GM19043 (cell line): ENCODE measurements around the gene MMP24.
"Not testable (repeated sequence)": the region's sequence is repeated elsewhere in the genome, so short reads cannot be mapped to it uniquely, and the experiment has no call there.

Source experiments
- ATAC-seq: cut with Tn5 transposase; IDR thresholded peaks from one replicate; pipeline ENCODE4 v1.9.1; 2021; ENCODE audit warnings: low read depth; ENCODE audit not compliant: unreplicated experiment

Gene MMP24

GRCh38 chr20:35252598-35252997, 26.1 kb downstream of the MMP24 start:
- not testable (repeated sequence) for ATAC-seq

- no peak for ATAC-seq
These were observed 26.5 kb downstream of the MMP24 start for GRCh38 chr20:35253010-35253409.

- no peak for ATAC-seq
These were observed 28.0 kb downstream of the MMP24 start for GRCh38 chr20:35254448-35254999.

- ATAC-seq, result no peak
These were observed 30.9 kb downstream of the MMP24 start for GRCh38 chr20:35257175-35257909.

- no peak for ATAC-seq
These were observed 33.9 kb downstream of the MMP24 start for GRCh38 chr20:35260426-35260825.

- not testable (repeated sequence) for ATAC-seq
These were observed 35.8 kb downstream of the MMP24 start for GRCh38 chr20:35262321-35262720.

GRCh38 chr20:35262731-35263531, 36.4 kb downstream of the MMP24 start:
- ATAC-seq, result not testable (repeated sequence)

GRCh38 chr20:35263532-35264341, 37.2 kb downstream of the MMP24 start:
- no peak for ATAC-seq

GRCh38 chr20:35264755-35265154, 38.3 kb downstream of the MMP24 start:
- ATAC-seq, result no peak

- no peak for ATAC-seq
These were observed 40.6 kb downstream of the MMP24 start for GRCh38 chr20:35267092-35267491.

- ATAC-seq, result no peak
These were observed 42.7 kb downstream of the MMP24 start for GRCh38 chr20:35269055-35269781.

GRCh38 chr20:35270021-35270902, 43.8 kb downstream of the MMP24 start:
- ATAC-seq, result no peak

- no peak for ATAC-seq
These were observed 44.8 kb downstream of the MMP24 start for GRCh38 chr20:35271073-35271882.

- no peak for ATAC-seq
These were observed 45.4 kb downstream of the MMP24 start for GRCh38 chr20:35271904-35272303.

GRCh38 chr20:35273449-35274171, 47.1 kb downstream of the MMP24 start:
- ATAC-seq, result no peak

- ATAC-seq, result no peak
These were observed 47.9 kb downstream of the MMP24 start for GRCh38 chr20:35274172-35275092.
